HEK293 (cell line): Measurements from ENCODE around the gene OR2V2.

ENCODE experiments used
- BCL11B ChIP-seq: fragments of 450-650 bp; formaldehyde crosslinking; IDR thresholded peaks from 2 replicates; pipeline ENCODE4 v1.5.1; 2016; ENCODE audit warnings: low read depth, missing biosample characterization, missing genetic modification characterization
- GLI4 ChIP-seq: fragments of 450-650 bp; formaldehyde crosslinking; IDR thresholded peaks from 2 replicates; pipeline ENCODE4 v1.5.1; 2016; ENCODE audit warnings: missing biosample characterization, missing genetic modification characterization
- GLIS1 ChIP-seq: fragments of 450-650 bp; formaldehyde crosslinking; IDR thresholded peaks from 2 replicates; pipeline ENCODE4 v1.5.1; 2016; ENCODE audit warnings: missing biosample characterization, missing genetic modification characterization
- HOXD13 ChIP-seq: sonication (generic); formaldehyde crosslinking; IDR thresholded peaks from 2 replicates; pipeline ENCODE4 v1.8.0; 2022; ENCODE audit warnings: missing genetic modification reagents, borderline replicate concordance
- IKZF3 ChIP-seq: fragments of 450-650 bp; IDR thresholded peaks from 2 replicates; pipeline ENCODE4 v1.5.0; 2018; ENCODE audit warnings: missing biosample characterization, mild to moderate bottlenecking, missing genetic modification characterization, moderate library complexity
- KLF17 ChIP-seq: fragments of 450-650 bp; formaldehyde crosslinking; IDR thresholded peaks from 2 replicates; pipeline ENCODE4 v1.5.1; 2016; ENCODE audit warnings: missing biosample characterization, missing genetic modification characterization
- MYNN ChIP-seq: fragments of 450-650 bp; formaldehyde crosslinking; IDR thresholded peaks from 2 replicates; pipeline ENCODE4 v1.5.1; 2016; ENCODE audit warnings: missing biosample characterization, missing genetic modification characterization, borderline replicate concordance
- OSR2 ChIP-seq: fragments of 450-650 bp; formaldehyde crosslinking; IDR thresholded peaks from 2 replicates; pipeline ENCODE4 v1.5.1; 2016; ENCODE audit warnings: missing biosample characterization, missing genetic modification characterization
- REST ChIP-seq: fragments of 450-650 bp; formaldehyde crosslinking; IDR thresholded peaks from 2 replicates; pipeline ENCODE4 v1.5.1; 2016; ENCODE audit warnings: missing biosample characterization, missing genetic modification characterization
- TSHZ1 ChIP-seq: fragments of 450-650 bp; formaldehyde crosslinking; IDR thresholded peaks from 2 replicates; pipeline ENCODE4 v1.5.1; 2016; ENCODE audit warnings: missing biosample characterization, missing genetic modification characterization, borderline replicate concordance
- ZBTB10 ChIP-seq: fragments of 450-650 bp; formaldehyde crosslinking; IDR thresholded peaks from 2 replicates; pipeline ENCODE4 v1.5.1; 2016; ENCODE audit warnings: missing biosample characterization, missing genetic modification characterization
- ZNF121 ChIP-seq: fragments of 450-650 bp; formaldehyde crosslinking; IDR thresholded peaks from 2 replicates; pipeline ENCODE4 v1.5.1; 2016; ENCODE audit warnings: missing biosample characterization, missing genetic modification characterization
- ZNF138 ChIP-seq: fragments of 450-650 bp; formaldehyde crosslinking; IDR thresholded peaks from 2 replicates; pipeline ENCODE4 v1.5.1; 2016; ENCODE audit warnings: missing biosample characterization, missing genetic modification characterization, borderline replicate concordance
- ZNF202 ChIP-seq: fragments of 450-650 bp; formaldehyde crosslinking; IDR thresholded peaks from 2 replicates; pipeline ENCODE4 v1.5.1; 2016; ENCODE audit warnings: missing biosample characterization, missing genetic modification characterization, borderline replicate concordance
- ZNF266 ChIP-seq: fragments of 450-650 bp; formaldehyde crosslinking; IDR thresholded peaks from 2 replicates; pipeline ENCODE4 v1.5.1; 2016; ENCODE audit warnings: missing biosample characterization, missing genetic modification characterization, low read depth
- ZNF280D ChIP-seq: fragments of 450-650 bp; formaldehyde crosslinking; IDR thresholded peaks from 2 replicates; pipeline ENCODE4 v1.5.1; 2016; ENCODE audit warnings: missing biosample characterization, missing genetic modification characterization
- ZNF521 ChIP-seq: fragments of 450-650 bp; formaldehyde crosslinking; IDR thresholded peaks from 2 replicates; pipeline ENCODE4 v1.5.1; 2017; ENCODE audit warnings: missing biosample characterization, mild to moderate bottlenecking, missing genetic modification characterization
- ZNF704 ChIP-seq: fragments of 450-650 bp; formaldehyde crosslinking; IDR thresholded peaks from 2 replicates; pipeline ENCODE4 v1.5.1; 2016; ENCODE audit warnings: missing biosample characterization, missing genetic modification characterization
- ZNF76 ChIP-seq: fragments of 450-650 bp; formaldehyde crosslinking; IDR thresholded peaks from 2 replicates; pipeline ENCODE4; 2016; ENCODE audit warnings: low read depth, missing biosample characterization, missing genetic modification characterization, borderline replicate concordance
- ZNF830 ChIP-seq: fragments of 450-650 bp; IDR thresholded peaks from 2 replicates; pipeline ENCODE4 v1.5.0; 2018; ENCODE audit warnings: missing biosample characterization, missing genetic modification characterization, low read depth, mild to moderate bottlenecking, moderate library complexity
- ZNF837 ChIP-seq: fragments of 450-650 bp; formaldehyde crosslinking; IDR thresholded peaks from 2 replicates; pipeline ENCODE4 v1.5.1; 2016; ENCODE audit warnings: missing biosample characterization, missing genetic modification characterization

Gene OR2V2

GRCh38 chr5:181173420-181174342, 26.3 kb downstream of the OR2V2 start (continued):
- TF ChIP-seq ZNF280D (tag by site-specific recombination): peak; percentile 72; the same call in 1 of the 2 replicates
- peak; percentile 99 for TF ChIP-seq IKZF3
- no peak for TF ChIP-seq ZNF266 (tag by site-specific recombination)
- TF ChIP-seq OSR2 (tag by site-specific recombination): no peak; the same call in 1 of the 2 replicates
- TF ChIP-seq ZNF76 (tag by site-specific recombination): no peak; the same call in none of the 2 replicates
- TF ChIP-seq ZNF704: no peak
- no peak; the same call in 1 of the 2 replicates for TF ChIP-seq TSHZ1 (tag by site-specific recombination)
- peak; percentile 98 for TF ChIP-seq BCL11B (tag by site-specific recombination)
- peak; percentile 86; the same call in 1 of the 2 replicates for TF ChIP-seq REST (tag by site-specific recombination)
- peak; percentile 98 for TF ChIP-seq GLIS1 (tag by site-specific recombination)
- TF ChIP-seq KLF17 (tag by site-specific recombination): peak; percentile 93
- TF ChIP-seq ZNF837: no peak
- no peak for TF ChIP-seq ZNF202 (tag by site-specific recombination)
- peak; percentile 45 for TF ChIP-seq ZNF121 (tag by site-specific recombination)
- TF ChIP-seq ZNF830 (tag by site-specific recombination): peak; percentile 85
- no peak for TF ChIP-seq HOXD13
- TF ChIP-seq ZNF521: no peak
- no peak for TF ChIP-seq ZNF138 (tag by site-specific recombination)
- peak; percentile 41 for TF ChIP-seq GLI4 (tag by site-specific recombination)
- TF ChIP-seq ZBTB10 (tag by site-specific recombination): peak; percentile 96
- TF ChIP-seq MYNN (tag by site-specific recombination): no peak
